Gastrocnemius medialis (tissue), 4 donors: Measurements from ENCODE around the gene TGFB3.

Source experiments
- POLR2A ChIP-seq, 2 donors: fragments of 450-650 bp; IDR thresholded peaks; one replicate each; pipeline ENCODE4 v1.6.1; 2017; ENCODE audit warnings: antibody characterized with exemption in 2 of 2, mild to moderate bottlenecking in 2 of 2, moderate library complexity in 2 of 2
- TF ChIP-seq, protein P1 (sequence below), 5 experiments: fragments of 450-650 bp in 3 of 5; fragments of 200-600 bp in 2 of 5; sonication (generic) in 2 of 5; IDR thresholded peaks in 4 of 5; conservative IDR thresholded peaks in 1 of 5; 1 replicate in 4 of 5; 2 replicates in 1 of 5; pipeline ENCODE4 v1.5.1; 2016 to 2019; ENCODE audit warnings: antibody characterized with exemption in 5 of 5, mild to moderate bottlenecking in 3 of 5, moderate library complexity in 3 of 5

- TF ChIP-seq, protein P1, sequence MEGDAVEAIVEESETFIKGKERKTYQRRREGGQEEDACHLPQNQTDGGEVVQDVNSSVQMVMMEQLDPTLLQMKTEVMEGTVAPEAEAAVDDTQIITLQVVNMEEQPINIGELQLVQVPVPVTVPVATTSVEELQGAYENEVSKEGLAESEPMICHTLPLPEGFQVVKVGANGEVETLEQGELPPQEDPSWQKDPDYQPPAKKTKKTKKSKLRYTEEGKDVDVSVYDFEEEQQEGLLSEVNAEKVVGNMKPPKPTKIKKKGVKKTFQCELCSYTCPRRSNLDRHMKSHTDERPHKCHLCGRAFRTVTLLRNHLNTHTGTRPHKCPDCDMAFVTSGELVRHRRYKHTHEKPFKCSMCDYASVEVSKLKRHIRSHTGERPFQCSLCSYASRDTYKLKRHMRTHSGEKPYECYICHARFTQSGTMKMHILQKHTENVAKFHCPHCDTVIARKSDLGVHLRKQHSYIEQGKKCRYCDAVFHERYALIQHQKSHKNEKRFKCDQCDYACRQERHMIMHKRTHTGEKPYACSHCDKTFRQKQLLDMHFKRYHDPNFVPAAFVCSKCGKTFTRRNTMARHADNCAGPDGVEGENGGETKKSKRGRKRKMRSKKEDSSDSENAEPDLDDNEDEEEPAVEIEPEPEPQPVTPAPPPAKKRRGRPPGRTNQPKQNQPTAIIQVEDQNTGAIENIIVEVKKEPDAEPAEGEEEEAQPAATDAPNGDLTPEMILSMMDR (IDR thresholded peaks at IDR 0.05 in 4 of 5, conservative IDR thresholded peaks at IDR 0.05 in 1 of 5), result no peak
- peak in 1 of 2 donors; percentile 24 for TF ChIP-seq POLR2A (IDR thresholded peaks at IDR 0.05)
Measured at GRCh38 chr14:75979648-75980565, 1.9 kb downstream of the TGFB3 start.
